Measurements from ENCODE around the gene CAPZB.

GRCh38 chr1:19423130-19423529 lies 62.2 kb downstream of the CAPZB start:
- TF ChIP-seq CTCF (conservative IDR thresholded peaks at IDR 0.05 in 1 of 2, IDR thresholded peaks at IDR 0.05 in 1 of 2; ENCODE audit: extremely low read depth in 1 of 2, insufficient read depth in 1 of 2, low read depth in 1 of 2, low read length in 2 of 2) (no peak), EZH2 (IDR thresholded peaks at IDR 0.05; ENCODE audit: borderline replicate concordance, low read length) (no peak)

All from mammary epithelial cell (primary cell).